Caco-2 (cell line): ENCODE measurements around the gene MOB3B. TPM values are rescaled to one million over a fixed set of nuclear protein-coding genes. Genes with fewer than 3 reads are reported as not detected.
"Not testable (repeated sequence)": the region's sequence is repeated elsewhere in the genome, so short reads cannot be mapped to it uniquely, and the experiment has no call there.

Experiments used
- BruUV-seq: library from RNA; stranded (reverse); fragments of 400-500 nt; replicated peaks from 2 replicates; lab custom pipeline; 2021; lab: Mats Ljungman, UMichigan
- CTCF ChIA-PET: fragments of 300-600 bp; sonication (Branson Sonifier 250); formaldehyde crosslinking; loops from one replicate; lab custom pipeline; 2022; ENCODE audit warnings: antibody characterized with exemption; lab: Charles Lee
- POLR2A ChIA-PET: fragments of 300-600 bp; sonication (Branson Sonifier 250); formaldehyde crosslinking; loops from one replicate; lab custom pipeline; 2022; ENCODE audit warnings: antibody characterized with exemption; lab: Charles Lee
- DNase-seq, 2 experiments: peaks; one replicate each; pipeline versions ENCODE4 v3.0.0 to v3.0.0-alpha.2; 2020 to 2022
- H3K27me3 ChIP-seq: replicated peaks from 2 replicates; pipeline ENCODE4 v1.6.0; 2011; ENCODE audit warnings: low read length; ENCODE audit not compliant: control insufficient read depth, insufficient read depth
- H3K36me3 ChIP-seq: 2 replicates; pipeline ENCODE4 v1.5.1; 2011; ENCODE audit warnings: low read length; ENCODE audit not compliant: control insufficient read depth, insufficient read depth
- H3K4me1 ChIP-seq: fragments of 250-450 bp; sonication (Bioruptor Pico); 2 replicates; pipeline ENCODE4 v1.5.1; 2020; ENCODE audit warnings: mild to moderate bottlenecking
- H3K4me3 ChIP-seq: 2 replicates; pipeline ENCODE4 v1.5.1; 2011; ENCODE audit warnings: low read depth, mild to moderate bottlenecking, control low read depth, low read length
- H3K9me3 ChIP-seq: fragments of 250-450 bp; sonication (Bioruptor Pico); 2 replicates; pipeline ENCODE4 v1.5.1; 2020; ENCODE audit warnings: mild to moderate bottlenecking, moderate library complexity
- H3K27ac Mint-ChIP-seq: one replicate; pipeline ENCODE4 v1.8.0; 2022; ENCODE audit warnings: mixed read lengths; ENCODE audit not compliant: unreplicated experiment
- H3K27me3 Mint-ChIP-seq: one replicate; pipeline ENCODE4 v1.8.0; 2022; ENCODE audit warnings: mixed read lengths; ENCODE audit not compliant: insufficient read depth, unreplicated experiment
- H3K36me3 Mint-ChIP-seq: one replicate; pipeline ENCODE4 v1.8.0; 2022; ENCODE audit warnings: mild to moderate bottlenecking, mixed read lengths; ENCODE audit not compliant: insufficient read depth, unreplicated experiment
- H3K4me1 Mint-ChIP-seq: one replicate; pipeline ENCODE4 v1.8.0; 2022; ENCODE audit warnings: low read depth, mixed read lengths; ENCODE audit not compliant: unreplicated experiment
- H3K4me3 Mint-ChIP-seq: one replicate; pipeline ENCODE4 v1.8.0; 2022; ENCODE audit warnings: mild to moderate bottlenecking, moderate library complexity, mixed read lengths; ENCODE audit not compliant: unreplicated experiment
- H3K9me3 Mint-ChIP-seq: one replicate; pipeline ENCODE4 v1.8.0; 2022; ENCODE audit warnings: mixed read lengths; ENCODE audit not compliant: unreplicated experiment
- CTCF ChIP-seq, 2 experiments: fragments of 200-600 bp in 1 of 2; IDR thresholded peaks; 1 replicate in 1 of 2; 2 replicates in 1 of 2; pipeline versions ENCODE4 v1.5.1 to v1.8.0; 2011 to 2022; ENCODE audit warnings: antibody characterized with exemption in 1 of 2, control low read depth in 1 of 2, inconsistent platforms in 1 of 2, low read depth in 1 of 2, low read length in 1 of 2, mild to moderate bottlenecking in 1 of 2, moderate library complexity in 1 of 2; ENCODE audit not compliant: insufficient read depth in 1 of 2, severe bottlenecking in 1 of 2, unreplicated experiment in 1 of 2
- intact Hi-C: fragments of 100-400 bp; cut with micrococcal nuclease; formaldehyde crosslinking; loops from one replicate; pipeline ENCODE4 v1.10.0; 2022; ENCODE audit not compliant: unreplicated experiment
- total RNA-seq: library from RNA; stranded (reverse); gene quantifications from 2 replicates; pipeline ENCODE4 v1.2.3, GENCODE V29; 2022

MOB3B gene
- total RNA-seq, 1 experiment from 2014 or later, result 5.3 TPM

- no TSS peak for BruUV-seq
- no peaks in the 10 kb centered on the region for H3K27me3 Mint-ChIP-seq
These were observed 61.6 kb downstream of the MOB3B start for GRCh38 chr9:27468000-27468399.

DNA sequence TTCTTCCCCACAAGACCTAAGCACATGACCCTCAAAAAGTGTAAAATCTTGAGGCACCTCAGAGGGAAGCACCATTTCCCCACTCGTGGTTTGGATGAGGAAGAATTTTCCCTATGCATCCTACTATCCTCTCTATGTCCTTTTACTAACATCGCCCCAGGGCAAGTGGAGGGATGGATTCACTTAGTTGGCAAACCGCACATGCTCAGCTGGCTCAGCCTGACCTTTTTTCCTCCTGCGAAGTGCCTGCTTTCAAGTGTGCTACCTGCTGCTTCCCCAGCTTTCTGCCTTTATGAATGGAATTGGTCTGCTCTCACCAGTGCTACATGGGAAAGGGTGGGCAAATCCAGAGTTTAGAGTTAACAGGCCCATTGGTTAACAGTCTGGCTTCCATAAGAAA, 62.1 kb downstream of the MOB3B start:
- H3K4me1 Mint-ChIP-seq, result peaks cover 5% of the 10 kb centered on the region
- no peaks in the 10 kb centered on the region for H3K27me3 Mint-ChIP-seq
- Histone ChIP-seq H3K4me1 (peaks cover 9% of the 10 kb centered on the region), H3K9me3 (no peaks in the 10 kb centered on the region), H3K4me3 (no peak overlapping the region), H3K36me3 (no peaks in the 10 kb centered on the region), H3K27me3 (no peaks in the 10 kb centered on the region)
- ChIA-PET POLR2A (no interaction called here), CTCF (no interaction called here)
- no TSS peak for BruUV-seq
- DNase-seq, result no peak
- no peak overlapping the region for H3K27ac Mint-ChIP-seq
- no peaks in the 10 kb centered on the region for H3K9me3 Mint-ChIP-seq
- intact Hi-C loops, result no loop called here
- H3K4me3 Mint-ChIP-seq, result no peak overlapping the region
- no peak for TF ChIP-seq CTCF (IDR thresholded peaks at IDR 0.05; ENCODE audit: insufficient read depth in 1 of 2, low read depth in 1 of 2, low read length in 1 of 2, severe bottlenecking in 1 of 2, unreplicated experiment in 1 of 2)
- H3K36me3 Mint-ChIP-seq, result no peaks in the 10 kb centered on the region

More at GRCh38 chr9:27468000-27468399, 61.6 kb downstream of the MOB3B start:
- Mint-ChIP-seq H3K4me1 (peaks cover under 1% of the 10 kb centered on the region), H3K9me3 (no peaks in the 10 kb centered on the region), H3K4me3 (no peak overlapping the region), H3K36me3 (no peaks in the 10 kb centered on the region), H3K27ac (no peak overlapping the region)
- TF ChIP-seq CTCF (IDR thresholded peaks at IDR 0.05; ENCODE audit: insufficient read depth in 1 of 2, low read depth in 1 of 2, low read length in 1 of 2, severe bottlenecking in 1 of 2, unreplicated experiment in 1 of 2), result no peak
- no peaks in the 10 kb centered on the region for H3K36me3 ChIP-seq
- ChIA-PET POLR2A (no interaction called here), CTCF (no interaction called here)
- H3K4me1 ChIP-seq, result peaks cover 3% of the 10 kb centered on the region
- intact Hi-C loops, result no loop called here
- no peaks in the 10 kb centered on the region for H3K27me3 ChIP-seq
- no peak for DNase-seq
- no peak overlapping the region for H3K4me3 ChIP-seq
- no peaks in the 10 kb centered on the region for H3K9me3 ChIP-seq

- H3K27ac Mint-ChIP-seq, BruUV-seq, CTCF ChIA-PET: not testable (repeated sequence)
These were observed 63.1 kb downstream of the MOB3B start for GRCh38 chr9:27466516-27466915.

DNA sequence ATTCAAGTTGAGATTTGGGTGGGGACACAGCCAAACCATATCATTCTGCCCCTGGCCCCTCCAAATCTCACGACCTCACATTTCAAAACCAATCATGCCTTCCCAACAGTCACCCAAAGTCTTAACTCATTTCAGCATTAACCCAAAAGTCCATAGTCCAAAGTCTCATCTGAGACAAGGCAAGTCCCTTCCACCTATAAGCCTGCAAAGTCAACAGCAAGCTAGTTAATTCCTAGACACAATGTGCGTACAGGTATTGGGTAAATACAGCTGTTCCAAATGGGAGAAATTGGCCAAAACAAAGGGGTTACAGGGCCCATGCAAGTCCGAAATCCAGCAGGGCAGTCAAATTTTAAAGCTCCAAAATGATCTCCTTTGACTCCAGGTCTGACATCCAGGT, 64.7 kb downstream of the MOB3B start:
- H3K9me3 ChIP-seq, H3K27me3 ChIP-seq, H3K9me3 Mint-ChIP-seq, H3K27ac Mint-ChIP-seq, H3K4me3 ChIP-seq, DNase-seq, CTCF ChIA-PET, H3K4me1 Mint-ChIP-seq, H3K36me3 ChIP-seq, BruUV-seq, H3K27me3 Mint-ChIP-seq, H3K36me3 Mint-ChIP-seq, intact Hi-C loops, H3K4me3 Mint-ChIP-seq, POLR2A ChIA-PET: not testable (repeated sequence)
- H3K4me1 ChIP-seq, result peaks cover 14% of the 10 kb centered on the region

More at GRCh38 chr9:27466516-27466915, 63.1 kb downstream of the MOB3B start:
- H3K4me1 Mint-ChIP-seq, H3K36me3 Mint-ChIP-seq, H3K27me3 ChIP-seq, H3K9me3 ChIP-seq, H3K27me3 Mint-ChIP-seq, DNase-seq, H3K36me3 ChIP-seq, POLR2A ChIA-PET, intact Hi-C loops, H3K4me3 Mint-ChIP-seq, H3K4me3 ChIP-seq, H3K9me3 Mint-ChIP-seq: not testable (repeated sequence)
- peaks cover 14% of the 10 kb centered on the region for H3K4me1 ChIP-seq
